H9 (cell line): ENCODE results near the gene ZNF408. TPM values are rescaled to one million over a fixed set of nuclear protein-coding genes. Genes with fewer than 3 reads are reported as not detected.
A peak's percentile ranks its signal among the peaks of the same experiment; 100 is the strongest.

Experiments used
- DNase-seq: peaks from one replicate; pipeline ENCODE4 v3.0.0-alpha.2; 2017
- H2AFZ ChIP-seq: one replicate; pipeline ENCODE4 v1.6.1; 2013; ENCODE audit warnings: mild to moderate bottlenecking, low read length, control low read depth, moderate library complexity
- H2AK5ac ChIP-seq: 2 replicates; pipeline ENCODE4 v1.6.1; 2013; ENCODE audit warnings: low read length, control low read depth, mixed read lengths; ENCODE audit not compliant: insufficient read length
- H2BK120ac ChIP-seq: one replicate; pipeline ENCODE4 v1.6.1; 2013; ENCODE audit warnings: low read depth, mild to moderate bottlenecking, low read length, control low read depth, inconsistent platforms; ENCODE audit not compliant: poor library complexity, severe bottlenecking
- H2BK12ac ChIP-seq: 2 replicates; pipeline ENCODE4 v1.6.1; 2013; ENCODE audit warnings: low read length, control low read depth, mixed read lengths, low read depth; ENCODE audit not compliant: insufficient read length
- H2BK15ac ChIP-seq: 2 replicates; pipeline ENCODE4 v1.6.1; 2013; ENCODE audit warnings: low read depth, low read length, control low read depth
- H2BK20ac ChIP-seq: one replicate; pipeline ENCODE4 v1.6.1; 2013; ENCODE audit warnings: low read depth, mild to moderate bottlenecking, low read length, control low read depth, inconsistent platforms; ENCODE audit not compliant: poor library complexity, severe bottlenecking
- H2BK5ac ChIP-seq: 2 replicates; pipeline ENCODE4 v1.6.1; 2013; ENCODE audit warnings: low read length, control low read depth, mixed read lengths; ENCODE audit not compliant: insufficient read length
- H3K14ac ChIP-seq: 2 replicates; pipeline ENCODE4 v1.6.1; 2013; ENCODE audit warnings: low read length, control low read depth; ENCODE audit not compliant: insufficient read depth
- H3K18ac ChIP-seq: 2 replicates; pipeline ENCODE4 v1.6.1; 2013; ENCODE audit warnings: low read depth, mild to moderate bottlenecking, mixed read lengths, low read length, control low read depth; ENCODE audit not compliant: insufficient read length
- H3K23ac ChIP-seq: 2 replicates; pipeline ENCODE4 v1.6.1; 2013; ENCODE audit warnings: low read length, control low read depth, mixed read lengths, low read depth; ENCODE audit not compliant: insufficient read length
- H3K23me2 ChIP-seq: 2 replicates; pipeline ENCODE4 v1.6.1; 2013; ENCODE audit warnings: low read depth, mild to moderate bottlenecking, mixed read lengths, low read length, control low read depth; ENCODE audit not compliant: insufficient read length, poor library complexity, severe bottlenecking
- H3K27ac ChIP-seq: 2 replicates; pipeline ENCODE4 v1.5.1; 2013; ENCODE audit warnings: low read length, control low read depth, mixed read lengths, low read depth; ENCODE audit not compliant: insufficient read length
- H3K27me3 ChIP-seq: 2 replicates; pipeline ENCODE4 v1.6.1; 2013; ENCODE audit warnings: low read length, control low read depth, inconsistent platforms; ENCODE audit not compliant: insufficient read depth
- H3K4ac ChIP-seq: 2 replicates; pipeline ENCODE4 v1.6.1; 2013; ENCODE audit warnings: low read depth, mild to moderate bottlenecking, control low read depth, inconsistent platforms, low read length, moderate library complexity
- H3K4me1 ChIP-seq: 2 replicates; pipeline ENCODE4 v1.6.1; 2013; ENCODE audit warnings: low read length, control low read depth, inconsistent platforms; ENCODE audit not compliant: insufficient read depth
- H3K4me2 ChIP-seq: 2 replicates; pipeline ENCODE4 v1.6.1; 2013; ENCODE audit warnings: low read length, control low read depth, mixed read lengths; ENCODE audit not compliant: insufficient read length, insufficient read depth
- H3K56ac ChIP-seq: 2 replicates; pipeline ENCODE4 v1.6.1; 2013; ENCODE audit warnings: low read depth, mild to moderate bottlenecking, mixed read lengths, low read length, control low read depth; ENCODE audit not compliant: insufficient read length
- H3K79me1 ChIP-seq: 2 replicates; pipeline ENCODE4 v1.6.1; 2013; ENCODE audit warnings: low read depth, mild to moderate bottlenecking, moderate library complexity, low read length, control low read depth, inconsistent platforms; ENCODE audit not compliant: insufficient read depth, poor library complexity, severe bottlenecking
- H3K79me2 ChIP-seq: 2 replicates; pipeline ENCODE4 v1.6.1; 2013; ENCODE audit warnings: low read length, control low read depth, inconsistent platforms; ENCODE audit not compliant: insufficient read depth
- H3K9ac ChIP-seq: 2 replicates; pipeline ENCODE4 v1.6.1; 2013; ENCODE audit warnings: low read length, control low read depth, mixed read lengths; ENCODE audit not compliant: insufficient read length; ENCODE audit errors: extremely low read depth
- H3K9me3 ChIP-seq: one replicate; pipeline ENCODE4 v1.6.1; 2013; ENCODE audit warnings: low read depth, low read length, inconsistent platforms; ENCODE audit not compliant: control insufficient read depth
- H3T11ph ChIP-seq: one replicate; pipeline ENCODE4 v1.6.1; 2013; ENCODE audit warnings: mild to moderate bottlenecking, low read length, control low read depth, inconsistent platforms
- H4K20me1 ChIP-seq: one replicate; pipeline ENCODE4 v1.6.1; 2013; ENCODE audit not compliant: control insufficient read depth, insufficient read length, insufficient read depth
- H4K5ac ChIP-seq: 2 replicates; pipeline ENCODE4 v1.6.1; 2013; ENCODE audit warnings: low read depth, mild to moderate bottlenecking, mixed read lengths, low read length, control low read depth; ENCODE audit not compliant: insufficient read length
- H4K8ac ChIP-seq: replicated peaks from 2 replicates; pipeline ENCODE4 v1.6.1; 2013; ENCODE audit warnings: low read length, control low read depth, mixed read lengths, low read depth; ENCODE audit not compliant: insufficient read length
- H4K91ac ChIP-seq: 2 replicates; pipeline ENCODE4 v1.6.1; 2013; ENCODE audit warnings: low read depth, mild to moderate bottlenecking, moderate library complexity, mixed read lengths, low read length, control low read depth; ENCODE audit not compliant: insufficient read length
- H3K27ac Mint-ChIP-seq, 3 experiments: 2 replicates in 2 of 3; 3 replicates in 1 of 3; pipeline ENCODE4 v1.8.0; 2020 to 2021; ENCODE audit warnings: mixed read lengths in 3 of 3, mild to moderate bottlenecking in 1 of 3, moderate library complexity in 1 of 3
- H3K27me3 Mint-ChIP-seq: 2 replicates; pipeline ENCODE4 v1.8.0; 2021; ENCODE audit warnings: low read depth, mild to moderate bottlenecking, moderate library complexity, mixed read lengths
- H3K36me3 Mint-ChIP-seq, 3 experiments: 2 replicates in 2 of 3; 3 replicates in 1 of 3; pipeline ENCODE4 v1.8.0; 2020 to 2021; ENCODE audit warnings: low read depth in 3 of 3, mixed read lengths in 3 of 3; ENCODE audit not compliant: insufficient read depth in 1 of 3
- H3K4me1 Mint-ChIP-seq, 2 experiments: 2 replicates each; pipeline ENCODE4 v1.8.0; 2020; ENCODE audit warnings: mixed read lengths in 2 of 2
- H3K4me3 Mint-ChIP-seq, 2 experiments: 2 replicates in 1 of 2; 3 replicates in 1 of 2; pipeline ENCODE4 v1.8.0; 2020 to 2021; ENCODE audit warnings: mild to moderate bottlenecking in 2 of 2, mixed read lengths in 2 of 2, moderate library complexity in 1 of 2
- H3K9me3 Mint-ChIP-seq, 2 experiments: 2 replicates in 1 of 2; 3 replicates in 1 of 2; pipeline ENCODE4 v1.8.0; 2020; ENCODE audit warnings: mild to moderate bottlenecking in 2 of 2, mixed read lengths in 2 of 2, moderate library complexity in 1 of 2
- CTCF ChIP-seq: fragments of 200-600 bp; sonication (generic); conservative IDR thresholded peaks from 3 replicates; pipeline ENCODE4 v1.8.0; 2021; ENCODE audit warnings: antibody characterized with exemption, mild to moderate bottlenecking
- WGBS: extraction: QIAGEN DNeasy Blood & Tissue Kit; methylation state at CpG from one replicate; pipeline ENCODE4 v1.1.7; 2013; ENCODE audit warnings: missing lambda C conversion rate, low lambda C conversion rate, mixed read lengths; ENCODE audit not compliant: insufficient read length; ENCODE audit errors: extremely low coverage; 5-methylcytosine and 5-hydroxymethylcytosine counted together
- total RNA-seq: library from RNA; stranded (reverse); gene quantifications from 2 replicates; pipeline ENCODE4 v1.2.1, GENCODE V29; 2021

ZNF408 gene
- total RNA-seq, 1 experiment from 2014 or later, result 16.6 TPM

- WGBS, result no CpG with 5 or more reads among the region's 4 CpGs
These were observed 37.4 kb upstream of the ZNF408 start for GRCh38 chr11:46663277-46663940.

More at GRCh38 chr11:46663277-46663940, 37.4 kb upstream of the ZNF408 start:
- no peak overlapping the region for H3K4ac ChIP-seq
- H3K23me2 ChIP-seq, result no peaks in the 10 kb centered on the region
- no peak overlapping the region for H2BK20ac ChIP-seq
- no peak overlapping the region for H2BK12ac ChIP-seq
- no peak overlapping the region for H3K27ac ChIP-seq
- H2BK15ac ChIP-seq, result no peak overlapping the region
- H3K36me3 Mint-ChIP-seq, result peaks cover 12 to 73% (median 67%) of the 10 kb centered on the region in 3 experiments; a peak in 6 of 7 replicates
- no peak for TF ChIP-seq CTCF
- H3K4me1 Mint-ChIP-seq, result no peaks in the 10 kb centered on the region
- H3K4me3 Mint-ChIP-seq, result no peak overlapping the region
- H3K27ac Mint-ChIP-seq, result peak overlapping the region in 1 of 3 experiments; percentile 43; a peak in 2 of 7 replicates
- H2AFZ ChIP-seq, result no peak overlapping the region
- no peak overlapping the region for H3K14ac ChIP-seq
- H3K4me1 ChIP-seq, result no peaks in the 10 kb centered on the region
- no peaks in the 10 kb centered on the region for H3K79me1 ChIP-seq
- no peak overlapping the region for H4K91ac ChIP-seq
- no peak overlapping the region for H2AK5ac ChIP-seq
- H2BK120ac ChIP-seq, result no peak overlapping the region
- H3K27me3 Mint-ChIP-seq, result no peaks in the 10 kb centered on the region
- H3K27me3 ChIP-seq, result no peaks in the 10 kb centered on the region
- H3K9ac ChIP-seq, result no peak overlapping the region
- no peaks in the 10 kb centered on the region for H3K9me3 ChIP-seq
- no peaks in the 10 kb centered on the region for H4K20me1 ChIP-seq
- H3K23ac ChIP-seq, result no peak overlapping the region
- H3K79me2 ChIP-seq, result no peaks in the 10 kb centered on the region
- H4K5ac ChIP-seq, result no peak overlapping the region
- H3K9me3 Mint-ChIP-seq, result no peaks in the 10 kb centered on the region
- no peak overlapping the region for H2BK5ac ChIP-seq
- H3K18ac ChIP-seq, result no peak overlapping the region
- no peak overlapping the region for H3K4me2 ChIP-seq
- no peak for DNase-seq
- H3K56ac ChIP-seq, result no peak overlapping the region
- H3T11ph ChIP-seq, result no peak overlapping the region
- H4K8ac ChIP-seq, result no peak overlapping the region
